GM04504 (cell line): Measurements from ENCODE around the gene THUMPD3.

Source experiments
- DNase-seq: peaks from one replicate; pipeline ENCODE4 v3.0.0-alpha.2; 2012; ENCODE audit warnings: low read depth

THUMPD3 gene

GRCh38 chr3:9397906-9398699 lies 35.2 kb downstream of the THUMPD3 start:
- DNase-seq: no peak

GRCh38 chr3:9398700-9399336 lies 36.0 kb downstream of the THUMPD3 start:
- no peak for DNase-seq

GRCh38 chr3:9399337-9399703 lies 36.5 kb downstream of the THUMPD3 start:
- no peak for DNase-seq

GRCh38 chr3:9399746-9400145 lies 36.9 kb downstream of the THUMPD3 start:
- DNase-seq: peak; percentile 86

- no peak for DNase-seq
Observed at GRCh38 chr3:9400616-9401015, 37.8 kb downstream of the THUMPD3 start.

- no peak for DNase-seq
Observed at GRCh38 chr3:9401986-9402385, 39.1 kb downstream of the THUMPD3 start.

- no peak for DNase-seq
Observed at GRCh38 chr3:9402410-9403228, 39.8 kb downstream of the THUMPD3 start.

GRCh38 chr3:9403463-9403862 lies 40.6 kb downstream of the THUMPD3 start:
- no peak for DNase-seq

GRCh38 chr3:9404680-9405079 lies 41.8 kb downstream of the THUMPD3 start:
- DNase-seq: no peak

GRCh38 chr3:9405756-9406155 lies 42.9 kb downstream of the THUMPD3 start:
- DNase-seq: no peak

GRCh38 chr3:9406856-9407626 lies 44.2 kb downstream of the THUMPD3 start:
- no peak for DNase-seq

- DNase-seq: no peak
Observed at GRCh38 chr3:9408061-9408460, 45.2 kb downstream of the THUMPD3 start.

- no peak for DNase-seq
Observed at GRCh38 chr3:9408546-9408945, 45.7 kb downstream of the THUMPD3 start.

GRCh38 chr3:9409981-9410854 lies 47.4 kb downstream of the THUMPD3 start:
- DNase-seq: no peak

GRCh38 chr3:9411302-9411701 lies 48.4 kb downstream of the THUMPD3 start:
- no peak for DNase-seq

GRCh38 chr3:9412293-9412692 lies 49.4 kb downstream of the THUMPD3 start:
- no peak for DNase-seq

GRCh38 chr3:9414826-9415225 lies 52.0 kb downstream of the THUMPD3 start:
- no peak for DNase-seq

GRCh38 chr3:9415485-9416138 lies 52.8 kb downstream of the THUMPD3 start:
- DNase-seq: no peak

- no peak for DNase-seq
Observed at GRCh38 chr3:9416139-9416780, 53.4 kb downstream of the THUMPD3 start.
